A673 (cell line): ENCODE measurements around the gene ARPC1A. TPM values are rescaled to one million over a fixed set of nuclear protein-coding genes. Genes with fewer than 3 reads are reported as not detected.

Experiments
- BruUV-seq: library from RNA; stranded (reverse); fragments of 400-500 nt; replicated peaks from 2 replicates; lab custom pipeline; 2021; lab: Mats Ljungman, UMichigan
- CTCF ChIA-PET: fragments of 300-600 bp; sonication (Branson Sonifier 250); formaldehyde crosslinking; loops from one replicate; lab custom pipeline; 2022; ENCODE audit warnings: antibody characterized with exemption; lab: Charles Lee
- POLR2A ChIA-PET: fragments of 300-600 bp; sonication (Branson Sonifier 250); formaldehyde crosslinking; loops from one replicate; lab custom pipeline; 2022; ENCODE audit warnings: antibody characterized with exemption; ENCODE audit not compliant: low non-redundant PET; lab: Charles Lee
- DNase-seq: peaks from one replicate; pipeline ENCODE4 v3.0.0-alpha.2; 2015; ENCODE audit warnings: low spot score
- H3K27ac ChIP-seq: fragments of 200-600 bp; sonication (generic); 2 replicates; pipeline ENCODE4 v1.5.1; 2016; ENCODE audit warnings: mixed run types, low read depth, mild to moderate bottlenecking, mixed read lengths, antibody characterized with exemption, low read length; ENCODE audit not compliant: poor library complexity, severe bottlenecking
- H3K27me3 ChIP-seq: fragments of 200-600 bp; sonication (generic); replicated peaks from 2 replicates; pipeline ENCODE4 v1.6.1; 2017; ENCODE audit warnings: mixed run types, low read depth, mild to moderate bottlenecking, mixed read lengths, antibody characterized with exemption, low read length; ENCODE audit not compliant: insufficient read depth, poor library complexity
- H3K36me3 ChIP-seq: fragments of 200-600 bp; sonication (generic); 2 replicates; pipeline ENCODE4 v1.6.1; 2016; ENCODE audit warnings: mixed run types, mild to moderate bottlenecking, mixed read lengths, antibody characterized with exemption, low read length; ENCODE audit not compliant: insufficient read depth, poor library complexity, severe bottlenecking
- H3K4me1 ChIP-seq: fragments of 200-600 bp; sonication (generic); 2 replicates; pipeline ENCODE4 v1.6.1; 2017; ENCODE audit warnings: mixed run types, mild to moderate bottlenecking, mixed read lengths, antibody characterized with exemption, low read length; ENCODE audit not compliant: insufficient read depth, poor library complexity, severe bottlenecking
- H3K4me3 ChIP-seq: fragments of 200-600 bp; sonication (generic); 2 replicates; pipeline ENCODE4 v1.5.1; 2016; ENCODE audit warnings: low read depth, mixed run types, mild to moderate bottlenecking, mixed read lengths, low read length; ENCODE audit not compliant: poor library complexity, severe bottlenecking
- H3K9me3 ChIP-seq: fragments of 200-600 bp; sonication (generic); 2 replicates; pipeline ENCODE4 v1.6.1; 2016; ENCODE audit warnings: mixed run types, low read depth, mild to moderate bottlenecking, mixed read lengths, antibody characterized with exemption, low read length; ENCODE audit not compliant: poor library complexity, severe bottlenecking
- CTCF ChIP-seq: fragments of 300-800, 200-600 bp; sonication (generic); conservative IDR thresholded peaks from 2 replicates; pipeline ENCODE4 v1.5.1; 2017; ENCODE audit warnings: low read depth, mild to moderate bottlenecking, antibody characterized with exemption, low read length, moderate library complexity, mixed read lengths
- EZH2 ChIP-seq: fragments of 200-600 bp; sonication (generic); IDR thresholded peaks from 2 replicates; pipeline ENCODE4 v1.6.1; 2017; ENCODE audit warnings: borderline replicate concordance, low read depth, mild to moderate bottlenecking, mixed read lengths, antibody characterized with exemption, low read length; ENCODE audit not compliant: poor library complexity, severe bottlenecking
- intact Hi-C: fragments of 100-400 bp; cut with micrococcal nuclease; formaldehyde crosslinking; loops from one replicate; pipeline ENCODE4 v1.10.0; 2022; ENCODE audit not compliant: unreplicated experiment
- total RNA-seq: library from RNA; stranded (reverse); gene quantifications from 2 replicates; pipeline ENCODE4 v1.2.3, GENCODE V29; 2021

Gene ARPC1A
- total RNA-seq, 1 experiment from 2014 or later: 167 TPM

- DNase-seq: no peak
- POLR2A ChIA-PET: no interaction called here
- Histone ChIP-seq H3K4me1 (peaks cover 16% of the 10 kb centered on the region), H3K27me3 (no peaks in the 10 kb centered on the region), H3K9me3 (no peaks in the 10 kb centered on the region), H3K36me3 (peaks cover 48% of the 10 kb centered on the region), H3K4me3 (no peak overlapping the region), H3K27ac (no peak overlapping the region)
- intact Hi-C loops: no loop called here
- no TSS peak for BruUV-seq
- CTCF ChIA-PET: interaction anchor here (0.6 kb wide), 1 partner anchor 16 kb away, joined by 8 read pairs; no protein-coding TSS in a partner anchor
- TF ChIP-seq CTCF (no peak), EZH2 (no peak)
Measured at GRCh38 chr7:99404977-99405320, 79.3 kb downstream of the ARPC1A start.

GRCh38 chr7:99406557-99406956 is 80.9 kb downstream of the ARPC1A start:
- Histone ChIP-seq H3K27ac (peak overlapping the region; percentile 99), H3K4me1 (peaks cover 22% of the 10 kb centered on the region), H3K27me3 (no peaks in the 10 kb centered on the region), H3K9me3 (no peaks in the 10 kb centered on the region), H3K36me3 (peaks cover 47% of the 10 kb centered on the region), H3K4me3 (peak overlapping the region; percentile 97)
- POLR2A ChIA-PET: no interaction called here
- no peak for DNase-seq
- BruUV-seq: no TSS peak
- TF ChIP-seq EZH2: no peak
- no peak for TF ChIP-seq CTCF
- intact Hi-C loops: no loop called here
- CTCF ChIA-PET: no interaction called here

- ChIA-PET POLR2A (interaction anchor here (0.6 kb wide), 1 partner anchor 321 kb away, joined by 4 read pairs; no protein-coding TSS in a partner anchor), CTCF (interaction anchor here (0.6 to 0.7 kb wide), 2 partner anchors 81 to 514 kb away, joined by 3 to 8 read pairs; no protein-coding TSS in a partner anchor)
- H3K36me3 ChIP-seq: peaks cover 47% of the 10 kb centered on the region
- no peaks in the 10 kb centered on the region for H3K27me3 ChIP-seq
- peak overlapping the region; percentile 97 for H3K4me3 ChIP-seq
- intact Hi-C loops: no loop called here
- DNase-seq: peak; percentile 37
- BruUV-seq: no TSS peak
- H3K9me3 ChIP-seq: no peaks in the 10 kb centered on the region
- TF ChIP-seq CTCF: no peak
- no peak for TF ChIP-seq EZH2
- peak overlapping the region; percentile 99 for H3K27ac ChIP-seq
- peaks cover 22% of the 10 kb centered on the region for H3K4me1 ChIP-seq
Measured at GRCh38 chr7:99407872-99408378, 82.2 kb downstream of the ARPC1A start.
